ENCODE data around the gene RALGDS.
"Not testable (repeated sequence)": the region's sequence is repeated elsewhere in the genome, so short reads cannot be mapped to it uniquely, and the experiment has no call there.

RALGDS gene

DNA sequence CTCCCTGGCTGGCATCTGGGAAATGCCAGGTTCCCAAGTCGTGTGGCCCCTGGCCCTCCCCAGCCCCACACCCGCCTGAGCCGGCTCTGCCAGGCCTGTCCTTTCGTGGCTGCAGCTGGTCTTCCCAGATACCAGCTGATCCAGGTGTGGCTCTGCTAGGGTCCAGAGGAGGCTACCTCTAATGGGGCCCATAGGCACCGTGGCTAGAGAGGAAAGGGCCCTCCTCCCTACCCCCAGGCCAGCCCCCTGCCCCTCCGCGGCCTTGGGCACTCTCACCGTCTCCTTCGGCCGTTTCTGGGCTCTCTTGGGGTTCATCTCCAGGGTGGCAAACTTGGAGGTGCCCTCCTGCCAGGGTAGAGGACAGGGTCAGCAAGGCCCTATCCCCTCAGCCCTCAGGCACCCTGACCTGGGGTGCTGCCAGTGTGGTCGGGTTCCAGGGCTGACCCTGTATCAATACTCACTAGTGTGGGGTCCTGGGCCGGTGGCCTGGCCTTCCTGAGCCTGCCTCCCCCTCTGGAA lies 17.0 kb downstream of the RALGDS start:
- DNase-seq = no peak

DNA sequence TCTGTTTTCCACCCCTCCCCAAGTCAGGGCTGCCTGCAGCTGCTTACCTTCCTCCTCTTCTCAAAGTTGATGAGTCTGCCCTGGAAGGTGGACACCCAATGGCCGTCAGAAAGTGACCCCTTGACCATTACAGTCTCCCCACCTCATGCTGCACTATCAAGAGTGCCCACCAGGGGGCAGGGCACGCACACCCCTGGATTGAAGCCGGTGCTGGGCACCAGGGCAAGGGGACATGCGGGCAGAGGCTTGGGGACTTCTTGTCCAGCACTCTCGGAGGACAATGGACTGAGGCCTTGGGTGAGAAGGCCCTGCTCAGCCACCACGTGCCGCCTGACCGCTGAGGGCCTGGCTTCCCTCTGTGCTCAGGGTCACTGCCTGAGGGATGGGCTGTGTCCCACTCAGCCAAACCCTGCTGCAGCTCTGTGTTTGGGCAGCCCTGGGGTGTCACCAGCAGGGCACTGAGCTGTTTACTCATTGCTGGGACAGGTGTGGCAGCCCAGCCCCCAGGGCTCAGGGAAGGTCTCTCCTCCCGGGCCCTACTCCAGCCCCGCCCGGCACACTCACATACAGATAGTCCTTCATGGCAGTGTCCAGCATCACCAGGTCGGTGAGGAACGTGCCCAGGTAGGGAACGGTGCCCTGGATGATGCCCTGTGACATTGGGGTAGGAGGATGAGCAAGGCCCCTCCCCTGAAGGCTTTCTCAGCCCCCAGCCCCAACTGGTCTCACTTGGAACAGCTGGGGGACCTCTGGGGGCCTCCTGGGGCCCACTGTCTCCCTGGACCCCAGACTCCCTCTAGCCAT lies 17.7 kb downstream of the RALGDS start:
- DNase-seq = peak; percentile 45

DNA sequence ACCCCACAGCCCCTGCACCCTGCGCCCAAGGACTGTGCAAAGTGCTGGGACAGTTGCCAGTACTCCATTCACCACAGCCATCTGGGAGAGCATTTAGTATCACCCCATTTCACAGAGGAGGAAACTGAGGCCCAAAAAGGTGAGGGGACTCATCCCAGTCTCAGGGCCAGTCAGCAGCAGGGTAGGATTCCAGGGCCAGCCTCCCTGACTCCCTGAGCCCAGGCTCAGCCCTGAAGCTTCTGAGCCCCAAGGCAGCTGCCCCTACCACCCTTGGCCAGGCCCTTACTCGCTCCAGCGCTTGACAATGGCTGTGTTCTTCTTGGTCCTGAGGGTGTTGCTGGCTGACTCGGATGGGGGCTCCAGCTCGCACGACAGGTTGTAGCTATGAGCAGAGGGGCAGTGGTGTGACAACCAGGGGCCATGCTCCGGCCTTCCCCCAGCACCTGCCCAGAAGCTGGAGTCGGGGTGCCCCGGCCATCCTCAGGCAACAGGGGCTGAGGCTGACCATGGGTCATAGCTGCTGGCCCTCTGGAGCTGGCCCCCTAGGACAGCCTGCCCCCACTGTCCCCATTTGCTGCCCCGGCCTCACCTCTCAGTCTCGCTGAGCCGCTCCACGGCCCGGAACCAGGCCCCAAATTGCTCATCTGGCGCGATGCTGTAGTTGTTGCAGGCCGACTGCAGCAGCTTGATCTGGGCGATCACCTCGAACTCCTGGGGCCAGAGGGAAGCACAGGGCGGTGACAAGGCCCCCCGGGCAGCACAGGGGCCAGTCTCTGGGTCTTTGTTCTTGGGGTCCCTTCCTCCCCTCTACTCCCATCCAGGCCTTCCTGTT lies 18.6 kb downstream of the RALGDS start:
- no peak for DNase-seq

DNA sequence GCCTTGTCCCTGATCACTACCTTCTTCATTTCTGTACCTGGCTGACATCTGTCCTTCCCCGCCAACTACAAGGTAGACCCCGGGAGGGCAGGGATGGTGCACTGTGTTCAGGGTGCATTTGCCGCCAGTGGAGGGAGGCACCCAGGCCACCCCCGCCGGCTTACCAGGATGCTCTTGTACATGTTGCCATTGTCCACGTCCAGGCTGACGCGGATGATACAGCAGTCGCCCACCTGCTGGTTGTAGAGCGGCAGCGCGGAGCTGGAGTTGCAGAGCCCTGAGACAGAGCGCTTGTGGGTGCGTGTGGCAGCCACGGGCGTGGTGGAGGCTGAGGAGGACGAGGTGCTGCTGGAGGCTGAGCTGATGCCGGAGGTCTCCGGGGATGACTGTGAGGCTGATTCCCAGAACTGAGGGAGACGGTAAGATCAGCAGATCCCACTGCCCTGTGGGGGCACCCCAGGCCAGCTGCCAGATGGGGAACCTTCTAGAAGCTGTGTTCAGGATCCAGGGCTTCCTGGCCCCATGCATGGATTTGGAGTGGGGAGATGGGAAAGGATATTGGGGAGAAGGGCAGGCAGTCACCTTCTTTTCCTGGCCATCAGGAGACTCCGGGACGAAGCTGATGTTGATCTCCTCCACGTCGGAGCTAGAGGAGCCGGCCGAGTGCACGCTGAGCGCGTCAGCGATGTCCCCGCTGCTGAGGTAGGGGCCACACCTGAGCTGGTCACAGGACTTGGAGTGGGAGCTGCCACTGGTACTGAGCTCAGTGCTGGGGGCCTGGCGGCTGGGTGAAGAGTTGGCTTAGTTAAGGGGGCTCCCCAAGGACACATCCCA lies 19.5 kb downstream of the RALGDS start:
- DNase-seq = no peak

DNA sequence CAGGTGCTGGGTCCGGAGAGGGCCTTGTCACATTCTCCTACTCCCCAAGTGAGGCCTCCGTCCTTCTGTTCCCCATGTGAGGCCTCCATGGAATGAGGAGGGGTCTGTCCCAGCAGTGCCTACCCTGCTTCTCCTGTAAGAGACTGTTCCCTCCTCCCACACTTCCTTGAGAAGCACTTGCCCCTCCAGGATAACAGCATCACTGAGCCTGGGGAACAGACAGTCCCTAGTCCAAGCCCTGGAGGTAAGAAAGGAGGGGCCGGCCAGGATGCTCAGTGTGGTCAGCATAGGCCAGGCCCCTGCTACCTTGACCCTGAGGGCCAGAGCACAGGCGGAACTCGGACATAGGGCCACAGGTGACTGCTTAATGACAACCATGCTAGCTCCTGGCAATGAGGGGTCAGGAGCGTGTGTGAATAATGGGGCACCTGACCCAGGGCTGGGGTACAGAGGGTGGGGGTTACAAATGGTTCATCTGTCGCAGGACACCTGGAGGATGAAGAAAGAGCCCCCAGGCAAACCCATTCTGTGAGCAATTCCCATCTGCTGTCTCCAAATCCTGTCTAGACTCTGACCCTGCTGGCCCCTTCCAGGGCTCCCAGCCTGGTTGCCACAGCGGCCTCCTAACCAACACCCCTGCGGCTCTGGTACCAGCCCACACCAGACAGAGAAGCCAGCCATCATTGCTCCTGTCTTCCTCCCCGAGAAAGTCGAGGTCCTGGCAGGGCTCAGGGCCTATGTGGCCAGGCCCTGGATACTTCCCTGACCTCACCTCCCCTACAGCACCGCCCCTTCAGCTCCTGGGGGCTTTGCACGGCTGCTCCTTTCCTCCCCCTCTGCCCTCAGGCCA lies 20.3 kb downstream of the RALGDS start:
- DNase-seq = no peak

DNA sequence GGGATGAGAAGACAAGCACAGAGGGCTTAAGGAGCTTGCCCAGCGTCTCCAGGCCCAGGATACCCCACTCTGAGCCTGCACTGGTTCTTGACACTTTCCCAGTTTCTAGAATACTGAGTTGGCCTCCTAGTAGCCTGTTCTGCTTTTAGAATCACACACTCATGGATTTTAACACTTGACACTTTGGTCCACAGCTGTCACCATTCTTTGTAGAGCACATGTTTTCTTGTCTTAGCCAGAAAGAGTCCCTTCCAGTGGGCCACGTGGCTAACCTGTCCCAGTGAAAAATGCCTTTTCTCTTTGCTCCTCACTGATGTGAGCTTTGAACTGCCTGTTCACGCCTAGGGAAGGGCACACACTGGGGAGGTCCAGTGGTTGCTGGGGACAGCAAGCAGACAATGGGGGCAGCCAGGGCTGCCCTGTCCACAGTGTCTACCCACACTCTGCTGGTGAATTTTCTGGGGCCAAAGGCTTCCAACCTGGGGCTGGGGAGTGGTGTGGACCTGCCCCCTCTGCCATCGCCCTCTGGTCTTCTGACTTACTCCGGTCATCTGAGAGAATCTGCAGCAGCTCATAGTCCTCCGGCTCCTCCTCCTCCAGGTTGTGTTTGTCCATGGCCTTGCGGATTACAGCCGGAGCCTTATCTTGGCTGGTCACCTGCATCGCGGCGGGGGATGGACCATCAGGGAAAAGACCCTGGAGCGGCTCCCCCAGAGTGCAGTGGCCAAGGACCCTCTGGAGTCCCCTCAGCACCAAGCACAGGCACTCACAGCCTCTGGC lies 21.1 kb downstream of the RALGDS start:
- no peak for DNase-seq

DNA sequence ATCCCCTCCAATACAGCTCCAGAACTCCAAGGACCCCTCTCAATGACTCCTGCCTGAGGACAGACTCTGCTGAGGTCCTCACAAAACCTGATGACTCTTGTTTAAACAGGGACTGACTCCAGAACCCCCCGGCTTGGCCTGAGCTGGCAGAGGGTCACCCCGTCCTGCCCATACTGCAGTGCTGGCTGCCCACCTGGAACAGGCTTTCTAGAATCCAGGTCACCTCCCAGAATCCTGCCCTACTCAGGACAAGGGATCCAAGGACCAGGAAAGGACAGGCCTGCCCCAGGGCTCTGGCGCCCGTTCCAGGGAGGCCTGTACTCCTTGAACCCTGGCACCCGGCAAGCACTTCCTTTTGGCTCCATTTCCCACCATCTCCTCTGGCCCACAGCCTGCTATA lies 22.2 kb downstream of the RALGDS start:
- no peak for DNase-seq

DNA sequence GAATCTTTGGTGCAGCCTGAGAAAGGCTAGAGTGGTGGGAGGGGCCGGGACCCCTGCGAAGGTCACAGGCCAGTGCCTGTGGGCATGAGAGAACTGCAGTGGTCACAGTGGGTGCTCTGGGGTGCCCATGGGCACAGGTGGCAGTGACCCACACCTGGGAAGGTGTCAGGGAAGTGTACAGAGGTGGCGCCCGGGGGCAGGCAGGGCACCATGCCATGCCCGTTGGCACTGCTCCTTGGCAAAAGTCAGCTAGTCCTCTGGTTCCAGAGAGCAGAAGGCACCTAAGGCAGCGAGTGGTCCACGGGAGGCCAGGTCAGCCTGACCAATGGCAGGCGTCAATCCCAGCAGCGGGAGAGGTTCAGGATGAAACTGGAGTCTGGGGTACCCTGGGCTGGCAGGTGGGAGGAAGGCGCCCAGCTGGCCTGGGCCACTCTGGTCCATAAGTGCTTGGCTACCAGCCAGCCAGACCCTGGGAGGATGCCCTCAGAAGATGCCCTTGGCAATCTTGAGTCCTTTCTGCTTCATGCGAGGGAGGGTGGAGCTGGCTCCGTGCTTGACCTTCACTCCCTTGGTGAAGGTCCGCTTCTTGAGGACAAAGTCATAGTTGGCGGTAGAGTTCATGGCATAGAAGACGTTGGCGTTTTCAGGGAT lies 22.8 kb downstream of the RALGDS start:
- DNase-seq = no peak

DNA sequence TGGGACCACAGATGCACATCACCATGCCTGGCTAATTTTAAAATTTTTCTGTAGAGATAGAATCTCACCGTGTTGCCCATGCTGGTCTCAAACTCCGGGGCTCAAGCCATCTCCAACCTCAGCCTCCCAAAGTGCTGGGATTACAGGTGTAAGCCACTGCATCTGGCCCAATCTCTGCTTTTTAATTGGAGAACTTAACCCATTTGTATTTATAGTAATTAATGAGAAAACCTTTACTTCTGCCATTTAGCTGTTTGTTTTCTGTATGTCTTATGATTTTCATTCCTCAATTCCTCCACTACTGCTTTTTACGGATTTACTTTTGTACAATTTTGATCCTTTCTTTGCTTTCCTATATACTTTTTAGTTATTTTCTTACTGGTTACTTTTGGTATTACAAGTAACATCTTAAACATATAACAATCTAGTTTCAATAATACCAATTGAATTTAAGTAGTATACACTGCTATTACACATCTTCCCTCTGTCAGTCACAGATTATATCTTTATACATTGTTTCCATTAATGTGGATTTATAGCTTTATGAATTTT lies 26.1 kb downstream of the RALGDS start:
- no peak for DNase-seq

DNA sequence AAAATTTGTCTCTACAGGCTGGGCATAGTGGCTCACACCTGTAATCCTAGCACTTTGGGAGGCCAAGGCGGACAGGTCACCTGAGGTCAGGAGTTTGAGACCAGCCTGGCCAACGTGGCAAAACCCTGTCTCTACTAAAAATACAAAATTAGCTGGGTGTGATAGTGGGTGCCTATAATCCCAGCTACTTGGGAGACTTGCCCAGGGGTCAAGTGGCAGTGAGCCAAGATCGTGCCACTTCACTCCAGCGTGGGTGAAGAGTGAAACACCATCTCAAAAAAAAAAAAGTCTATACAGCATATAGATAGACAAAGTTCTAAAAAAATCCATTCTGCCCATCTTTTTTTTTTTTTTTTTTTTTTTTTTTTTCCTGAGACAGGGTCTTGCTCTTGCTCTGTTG lies 26.7 kb downstream of the RALGDS start:
- not testable (repeated sequence) for DNase-seq

DNA sequence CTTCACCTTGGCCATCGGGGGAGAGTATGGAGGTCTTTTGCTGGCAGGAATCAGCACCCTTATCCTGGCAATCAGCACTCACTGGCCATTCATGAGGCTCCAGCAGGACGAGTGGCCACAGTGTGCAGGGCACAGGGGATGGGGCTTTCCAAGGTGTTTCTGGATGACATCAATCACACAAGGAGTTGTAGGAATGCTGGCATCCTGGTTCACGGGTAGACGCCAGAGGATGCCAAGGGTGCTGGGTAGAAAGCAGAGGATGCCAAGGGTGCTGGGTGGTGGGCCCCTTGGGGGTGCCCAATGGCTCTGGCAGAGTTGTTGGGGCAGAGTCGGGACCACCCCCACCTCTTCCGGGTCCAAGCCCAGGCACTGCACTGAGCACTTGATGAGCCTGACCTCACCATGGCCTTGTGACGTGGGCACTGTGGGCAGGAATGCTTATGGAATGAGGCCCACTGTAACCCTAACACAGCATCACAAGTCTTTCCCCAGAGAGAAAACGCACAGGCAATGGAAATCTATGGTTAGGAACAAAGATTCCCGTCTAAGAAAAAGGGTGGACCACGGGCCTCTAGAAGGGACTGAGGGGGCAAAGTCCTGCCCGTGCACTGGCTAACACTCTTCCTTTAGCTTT lies 30.2 kb downstream of the RALGDS start:
- no peak for DNase-seq

DNA sequence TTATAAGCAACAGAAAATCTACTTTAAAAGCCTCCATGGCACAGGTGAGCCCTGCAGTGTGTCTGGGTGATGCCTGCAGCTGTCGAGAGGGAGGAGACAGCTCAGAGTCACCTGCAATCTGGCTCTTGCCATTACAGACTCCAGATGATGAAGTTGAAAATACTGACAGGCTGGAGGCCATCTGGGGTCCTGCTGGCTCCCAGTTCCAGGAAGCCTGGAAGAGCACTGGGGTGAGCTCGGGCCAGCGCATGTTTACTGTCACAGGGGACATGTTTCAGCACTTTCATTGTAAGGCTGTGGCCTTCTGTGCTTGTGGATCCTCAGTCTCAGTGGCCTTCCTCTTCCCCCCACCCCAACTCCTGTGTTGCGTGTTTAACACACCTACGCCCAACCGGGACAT lies 30.9 kb downstream of the RALGDS start:
- no peak for DNase-seq

DNA sequence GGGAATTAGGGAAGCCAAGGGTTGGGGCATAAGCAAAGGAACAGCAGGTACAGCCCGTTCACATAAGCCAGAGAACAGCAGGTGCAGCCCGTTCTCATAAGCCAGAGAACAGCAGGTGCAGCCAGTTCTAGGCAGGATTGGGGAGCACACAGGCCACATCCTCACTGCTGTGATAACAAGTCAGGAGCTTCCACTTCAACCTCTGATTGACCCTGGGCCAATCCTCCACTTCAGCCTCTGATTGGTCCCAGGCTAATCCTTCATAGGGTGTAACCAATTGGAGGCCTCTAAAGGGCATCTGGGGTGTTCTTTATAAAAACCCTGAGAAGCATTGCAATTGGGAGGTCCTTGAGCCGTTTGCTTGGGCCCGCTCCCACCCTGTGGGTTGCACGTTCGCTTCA lies 31.8 kb downstream of the RALGDS start:
- DNase-seq = no peak

DNA sequence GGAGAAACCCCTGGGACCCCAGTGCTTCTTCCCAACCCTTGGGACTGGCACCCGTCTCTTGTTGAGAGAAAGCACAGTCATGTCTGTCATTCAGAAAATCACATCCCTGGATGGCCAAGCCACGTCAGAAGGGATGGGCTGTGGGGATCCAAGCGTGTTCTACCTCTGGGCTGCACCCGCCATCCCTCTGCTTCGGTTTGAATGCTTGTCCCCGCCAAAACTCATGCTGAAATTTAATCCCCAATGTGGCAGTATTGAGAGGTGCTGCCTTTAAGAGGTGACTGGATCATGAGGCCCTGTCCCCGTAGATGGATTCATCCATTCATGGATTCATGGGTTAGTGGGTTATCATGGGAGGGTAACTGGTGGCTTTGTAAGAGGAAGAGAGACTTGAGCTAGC lies 32.3 kb downstream of the RALGDS start:
- DNase-seq = no peak

DNA sequence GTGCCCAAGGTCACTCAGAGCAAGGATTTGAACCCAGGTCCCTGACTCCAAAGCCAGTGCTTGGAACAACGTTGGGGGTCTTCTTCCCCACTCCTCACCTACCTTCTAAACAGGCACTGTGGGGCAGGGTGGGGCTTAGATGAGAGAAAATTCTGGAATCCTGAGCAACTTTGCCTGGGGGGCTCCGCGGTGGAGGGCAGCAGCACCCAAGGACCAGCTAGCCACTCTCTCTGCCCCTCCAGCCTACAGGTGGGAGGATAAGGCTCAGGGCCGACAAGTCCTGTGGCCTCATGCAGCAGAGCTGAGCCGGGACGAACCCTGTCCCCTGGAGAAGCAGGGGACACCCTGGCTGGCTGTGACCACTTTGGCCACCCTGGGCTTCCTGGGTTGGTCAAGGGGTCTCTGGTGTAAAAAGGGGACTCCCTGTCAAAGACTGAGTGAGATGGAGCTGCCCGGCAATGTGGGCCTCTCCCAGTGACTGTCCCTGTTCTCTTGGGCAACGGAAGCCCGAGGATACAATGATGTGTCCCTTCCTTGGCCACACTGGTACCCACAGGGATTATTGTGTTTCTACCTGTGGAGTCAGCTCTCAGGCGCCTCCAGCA lies 32.8 kb downstream of the RALGDS start:
- no peak for DNase-seq

DNA sequence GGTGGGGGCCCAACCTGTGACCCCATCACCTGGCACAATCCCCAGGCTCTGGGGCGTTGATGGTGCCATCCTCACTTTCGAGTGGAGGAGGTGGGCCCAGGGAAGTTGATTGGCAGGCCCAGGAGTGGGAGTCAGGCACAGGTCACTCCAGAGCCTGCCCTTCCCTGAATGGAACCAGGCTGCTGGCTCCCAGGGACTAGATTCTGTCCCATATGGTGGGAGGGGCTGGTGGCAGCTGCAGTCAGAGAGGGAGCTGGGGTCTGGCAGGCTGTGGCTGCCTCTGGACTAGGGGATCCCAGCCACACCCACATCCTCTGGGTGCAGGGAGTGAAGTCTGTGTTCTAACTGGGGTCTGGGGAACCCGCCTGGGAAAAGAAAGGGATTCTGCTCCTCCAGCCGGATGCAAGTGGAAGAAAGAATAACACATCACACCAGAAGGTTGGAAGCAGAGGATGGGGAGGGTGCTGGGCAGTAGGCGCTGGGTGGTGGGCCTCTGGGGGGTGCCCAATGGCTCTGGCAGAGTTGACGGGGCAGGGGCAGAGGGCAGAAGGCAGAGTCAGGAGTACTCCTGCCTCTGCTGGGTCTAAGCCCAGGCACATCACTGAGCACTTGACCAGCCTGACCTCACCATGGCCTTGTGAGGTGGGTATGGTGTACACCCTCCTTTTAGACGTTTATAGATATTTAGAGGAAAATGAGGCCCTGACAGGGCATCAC lies 33.5 kb downstream of the RALGDS start:
- no peak for DNase-seq

DNA sequence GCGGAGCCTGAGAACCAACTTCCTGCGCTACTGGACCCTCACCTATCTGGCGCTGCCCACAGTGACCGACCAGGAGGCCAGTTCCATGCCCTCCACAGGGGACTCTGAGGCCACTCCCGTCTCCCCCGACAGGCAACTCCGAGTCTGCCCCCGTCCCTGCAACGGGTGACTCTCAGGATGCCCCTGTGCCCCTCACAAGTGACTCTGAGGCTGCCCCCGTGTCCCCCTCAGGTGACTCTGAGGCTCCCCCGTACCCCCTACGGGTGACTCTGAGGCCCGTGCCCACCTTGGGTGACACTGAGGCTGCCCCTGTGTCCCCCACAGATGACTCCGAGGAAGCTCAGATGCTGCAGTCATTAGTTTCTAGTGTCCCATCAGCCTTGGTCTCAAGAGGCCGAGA lies 34.1 kb downstream of the RALGDS start:
- no peak for DNase-seq

DNA sequence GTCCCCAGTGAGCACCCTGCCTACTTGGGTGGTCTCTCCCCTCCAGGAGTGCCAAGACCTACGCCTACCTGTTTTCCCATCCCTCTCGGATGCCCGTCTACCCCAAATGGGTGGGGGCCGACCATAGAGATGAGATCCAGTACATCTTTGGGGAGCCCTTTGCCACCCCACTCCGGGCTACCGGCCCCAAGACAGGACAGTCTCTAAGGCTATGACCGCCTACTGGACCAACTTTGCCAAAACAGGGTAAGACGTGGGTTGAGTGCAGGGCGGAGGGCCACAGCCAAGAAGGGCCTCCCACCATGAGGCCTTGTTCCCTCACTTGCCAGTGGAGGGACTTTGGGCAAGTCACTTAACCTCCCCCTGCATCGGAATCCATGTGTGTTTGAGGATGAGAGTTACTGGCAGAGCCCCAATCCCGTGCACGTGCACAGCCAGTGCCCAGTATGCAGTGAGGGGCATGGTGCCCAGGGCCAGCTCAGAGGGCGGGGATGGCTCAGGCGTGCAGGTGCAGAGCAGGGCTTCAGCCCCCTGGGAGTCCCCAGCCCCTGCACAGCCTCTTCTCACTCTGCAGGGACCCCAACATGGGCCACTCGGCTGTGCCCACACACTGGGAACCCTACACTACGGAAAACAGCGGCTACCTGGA lies 34.7 kb downstream of the RALGDS start:
- DNase-seq = not testable (repeated sequence)

Measured in CD4-positive, alpha-beta T cell treated with Interleukin-4 for 4 hours (primary cell).